ENCODE measurements around the gene CHAF1B. TPM values are rescaled to one million over a fixed set of nuclear protein-coding genes. Genes with fewer than 3 reads are reported as not detected.
A peak's percentile ranks its signal among the peaks of the same experiment; 100 is the strongest.
"Not testable (repeated sequence)": the region's sequence is repeated elsewhere in the genome, so short reads cannot be mapped to it uniquely, and the experiment has no call there.

Gene CHAF1B
- total and polyA plus RNA-seq, 9 of the 15 experiments (the other 6 are each of a cell fraction or from before 2014, with no cell fraction given): 7.5 to 36.8 (median 21.0) TPM

- TF ChIP-seq ETV6 (IDR thresholded peaks at IDR 0.05; ENCODE audit: borderline replicate concordance in 1 of 2, low read depth in 2 of 2, low read length in 1 of 2) (no peak), ETV6 (CRISPR knock-in tag; IDR thresholded peaks at IDR 0.05; ENCODE audit: borderline replicate concordance) (no peak), CBX1 (IDR thresholded peaks at IDR 0.05; ENCODE audit: low read depth) (no peak), HNRNPLL (IDR thresholded peaks at IDR 0.05; ENCODE audit: low read depth, low read length, poor library complexity, severe bottlenecking) (no peak)
Measured at GRCh38 chr21:36381841-36382589, 3.2 kb upstream of the CHAF1B start (continued).

GRCh38 chr21:36382722-36383121 is 2.5 kb upstream of the CHAF1B start:
- H3K4me2 ChIP-seq (ENCODE audit: insufficient read depth, low read length); H3K4me3 ChIP-seq; H3K9ac ChIP-seq (ENCODE audit: insufficient read depth in 1 of 2, low read depth in 2 of 2, low read length in 2 of 2); ATAC-seq; H2AFZ ChIP-seq (ENCODE audit: low read depth, low read length); H3K9me1 ChIP-seq (ENCODE audit: control insufficient read depth, insufficient read depth, low read length); CTCF ChIA-PET (ENCODE audit: low intra/inter-chr PET ratio); DNase-seq (ENCODE audit: extremely low read depth in 1 of 4, low spot score in 3 of 4); H4K20me1 ChIP-seq (replicated peaks; ENCODE audit: control insufficient read depth, insufficient read depth, low read length); H3K27ac ChIP-seq (ENCODE audit: extremely low read depth, low read depth, low read length); BruUV-seq (replicated peaks); intact Hi-C loops (cut with micrococcal nuclease); H3K27me3 ChIP-seq (ENCODE audit: control insufficient read depth in 2 of 2, insufficient read depth in 2 of 2, low read length in 2 of 2); in situ Hi-C loops (cut with MboI); H3K9me3 ChIP-seq (replicated peaks; ENCODE audit: control insufficient read depth, insufficient read depth, low read depth, low read length); FAIRE-seq: not testable (repeated sequence)
- Histone ChIP-seq H3K4me1 (replicated peaks in 1 of 2; ENCODE audit: control insufficient read depth in 2 of 2, insufficient read depth in 2 of 2, low read length in 2 of 2) (peaks cover 9 to 16% of the 10 kb centered on the region in 2 experiments; a peak in 4 of 5 replicates), H3K36me3 (ENCODE audit: control insufficient read depth, insufficient read depth, low read length) (peaks cover 22% of the 10 kb centered on the region; the same call in 1 of the 3 replicates), H3K79me2 (ENCODE audit: control insufficient read depth, insufficient read depth, low read length) (peaks cover 15% of the 10 kb centered on the region)
- 80% methylated on average over 10 of the region's 10 CpGs for WGBS (ENCODE audit: insufficient coverage, low coverage, missing lambda C conversion rate)
- TF ChIP-seq CEBPB (tag; IDR thresholded peaks at IDR 0.05): 0 out of 2 replicates have a peak, but pooled peaks have one; percentile 15
- POLR2A ChIA-PET: interaction anchor here (1.0 kb wide), 1 partner anchor 14 kb away, joined by 3 read pairs; no protein-coding TSS in a partner anchor
